Purkinje cell (primary cell): ENCODE data around the gene IL18RAP. TPM values are rescaled to one million over a fixed set of nuclear protein-coding genes. Genes with fewer than 3 reads are reported as not detected.

Experiments used
- polyA plus RNA-seq: library from polyadenylated mRNA; unstranded; fragments of >200 nt; fragmentation: Nextera tagmentation; gene quantifications from 2 replicates; pipeline ENCODE4 v1.2.1, GENCODE V29; 2014

IL18RAP gene
- not detected in 2 replicates for polyA plus RNA-seq

GRCh38 chr2:102422910-102423309 is at the start of gene IL18RAP:
Gene IL18RAP (plus strand): TSS chr2:102423160. CDS start chr2:102423278, 118 bp downstream.

GRCh38 chr2:102473020-102473419 is 50.1 kb downstream of the IL18RAP start, which contains the start of gene SLC9A4:
Gene SLC9A4 (plus strand): TSS chr2:102473226. CDS start chr2:102473760, 534 bp downstream.

Other genes with a start within 250 kb of the IL18RAP start
- 1.1 TPM in 1 of 2 replicates, not detected in the other for gene IL1RL2, start 236.1 kb upstream of the IL18RAP start, polyA plus RNA-seq
- gene IL1RL1, start 111.6 kb upstream of the IL18RAP start, polyA plus RNA-seq = not detected in 2 replicates
- gene IL18R1, start 67.4 kb upstream of the IL18RAP start, polyA plus RNA-seq = 0.08 TPM in 1 of 2 replicates, not detected in the other
- gene SLC9A4, start 50.1 kb downstream of the IL18RAP start, polyA plus RNA-seq = 0.11 and 0.15 TPM in 2 replicates
- gene SLC9A2, start 196.4 kb downstream of the IL18RAP start, polyA plus RNA-seq = 0.06 and 0.15 TPM in 2 replicates